ENCODE measurements around the gene SLC38A2.

GRCh38 chr12:46364777-46365580 lies 7.6 kb downstream of the SLC38A2 start:
- TF ChIP-seq CTCF (IDR thresholded peaks at IDR 0.05; ENCODE audit: insufficient read depth, low read length, poor library complexity, severe bottlenecking) (no peak), EZH2phosphoT487 (conservative IDR thresholded peaks at IDR 0.05; ENCODE audit: low read length) (no peak)

Data from SU-DHL-6 (cell line).